GM21367 (cell line): ENCODE measurements around the gene RECQL.
A peak's percentile ranks its signal among the peaks of the same experiment; 100 is the strongest.

Experiments used
- ATAC-seq: cut with Tn5 transposase; IDR thresholded peaks from one replicate; pipeline ENCODE4 v1.9.1; 2021; ENCODE audit not compliant: unreplicated experiment

Gene RECQL

DNA sequence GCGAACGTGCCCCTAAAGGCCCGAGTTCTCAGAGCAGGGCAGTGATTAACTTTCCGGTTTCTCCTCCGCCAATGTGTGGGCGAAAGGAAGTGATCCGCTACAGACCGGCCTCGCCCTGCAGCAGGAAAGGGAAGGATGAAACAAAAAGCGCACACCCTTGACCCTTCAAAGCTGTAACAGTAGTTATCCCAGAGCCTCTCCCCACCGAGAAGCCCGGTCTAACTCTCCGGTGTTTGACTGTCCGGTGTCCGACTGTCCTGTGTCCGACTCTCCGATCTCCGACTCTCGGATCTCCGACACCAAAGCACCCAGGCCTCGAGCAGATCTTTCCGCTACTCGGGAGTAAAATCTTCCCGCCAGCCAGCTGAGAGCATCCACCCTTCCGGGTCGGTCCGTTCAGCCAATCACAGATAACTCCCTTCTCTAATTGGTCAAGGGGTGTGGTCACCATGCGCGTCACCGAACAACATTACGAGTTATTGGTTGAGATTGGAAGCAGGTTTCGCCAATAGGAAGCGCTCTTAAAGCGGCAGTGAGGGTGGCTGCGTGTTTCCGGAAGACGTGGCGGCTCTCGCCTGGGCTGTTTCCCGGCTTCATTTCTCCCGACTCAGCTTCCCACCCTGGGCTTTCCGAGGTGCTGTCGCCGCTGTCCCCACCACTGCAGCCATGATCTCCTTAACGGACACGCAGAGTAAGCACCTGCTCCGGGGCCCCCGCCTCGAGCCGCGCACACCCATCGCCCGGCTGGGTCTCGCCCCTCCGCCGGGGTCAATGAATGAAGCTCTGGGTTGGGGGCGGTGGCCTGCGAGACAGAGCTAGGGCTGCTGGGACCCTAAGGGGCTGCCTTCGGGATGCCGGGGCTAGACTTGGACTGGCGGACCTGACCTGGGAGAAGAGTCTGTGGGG, at the start of gene RECQL, which contains the start of gene GOLT1B:
Gene RECQL (minus strand): TSS at position 378 of the 906 bp plus-strand sequence. CDS start 2,065 bp downstream, outside the sequence.
Gene GOLT1B (plus strand): TSS at position 532 of the 906 bp plus-strand sequence. CDS start 135 bp downstream, at position 667.
- peak; percentile 98 for ATAC-seq

DNA sequence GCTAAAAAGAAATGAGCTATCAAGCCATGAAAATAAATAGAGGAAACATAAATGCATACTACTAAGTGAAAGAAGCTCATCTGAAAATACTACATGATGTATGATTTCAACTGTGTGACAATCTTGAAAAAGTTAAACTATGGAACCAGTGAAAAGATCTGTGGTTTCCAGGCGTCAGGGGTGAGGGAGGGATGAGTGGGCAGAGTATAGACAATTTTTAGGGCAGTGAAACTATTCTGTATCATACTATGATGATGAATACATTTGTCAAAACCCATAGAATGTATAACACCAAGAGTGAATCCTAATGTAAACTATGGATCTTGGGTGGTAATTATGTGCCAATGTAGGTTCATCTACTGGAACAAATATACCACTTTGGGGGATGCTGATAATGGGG, 46.0 kb upstream of the RECQL start:
- no peak for ATAC-seq

DNA sequence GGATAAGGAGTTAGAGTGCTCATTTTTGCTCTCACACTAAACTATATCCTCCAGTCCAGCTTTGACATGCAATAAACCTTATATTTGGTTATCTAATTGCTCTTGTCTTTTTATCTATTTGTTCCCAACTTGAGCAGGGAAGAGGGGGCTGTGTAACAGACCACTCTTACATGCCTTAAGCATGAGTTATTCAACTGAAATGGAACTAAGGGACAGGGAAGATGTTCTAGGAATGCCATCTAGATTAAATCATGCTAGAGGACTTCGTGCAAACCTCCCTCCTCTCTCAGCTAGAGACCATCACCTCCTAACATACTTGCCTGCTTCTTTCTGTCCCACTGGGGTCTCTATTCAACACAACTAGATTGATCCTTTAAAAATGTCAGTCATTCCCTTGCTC, 45.3 kb upstream of the RECQL start:
- ATAC-seq = no peak

DNA sequence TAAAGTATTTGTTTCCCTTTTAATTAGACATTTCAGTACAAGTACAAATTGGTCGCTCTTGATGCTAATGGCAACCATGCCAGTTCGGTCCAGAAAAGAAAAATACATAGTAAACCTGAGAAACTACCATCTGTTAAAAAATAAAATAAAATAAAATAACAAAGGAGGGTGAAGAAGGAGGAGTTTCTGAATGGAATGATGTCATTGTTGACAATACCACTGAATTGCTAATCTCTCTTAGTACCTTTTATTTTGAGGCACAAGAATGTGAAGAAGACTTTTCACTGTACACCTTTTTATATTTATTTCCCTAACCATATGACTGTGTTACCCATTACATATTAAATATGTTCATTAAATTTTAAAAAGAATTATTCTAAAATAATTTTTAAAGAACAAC, 44.1 kb upstream of the RECQL start:
- no peak for ATAC-seq

DNA sequence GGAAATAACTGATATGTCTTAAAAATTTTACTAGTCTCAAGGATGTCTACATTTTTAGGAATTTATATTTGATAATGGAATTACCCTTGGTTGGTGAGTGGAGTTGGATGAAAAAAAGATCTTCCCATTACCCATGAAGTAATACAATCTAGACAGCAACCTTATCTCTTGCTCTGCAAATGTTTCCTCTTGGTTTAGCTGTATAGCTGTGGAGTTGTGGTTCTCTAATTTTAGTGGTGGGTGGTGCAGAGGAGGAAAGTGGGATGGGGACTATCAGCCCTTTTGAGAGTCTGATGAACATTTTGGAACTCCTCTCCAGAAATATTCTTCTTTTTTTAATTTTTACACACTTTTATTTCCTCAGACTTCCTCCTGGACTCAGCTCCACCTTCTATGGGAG, 41.7 kb upstream of the RECQL start:
- no peak for ATAC-seq

- no peak for ATAC-seq
These were observed 41.0 kb upstream of the RECQL start for GRCh38 chr12:21542403-21542802.

DNA sequence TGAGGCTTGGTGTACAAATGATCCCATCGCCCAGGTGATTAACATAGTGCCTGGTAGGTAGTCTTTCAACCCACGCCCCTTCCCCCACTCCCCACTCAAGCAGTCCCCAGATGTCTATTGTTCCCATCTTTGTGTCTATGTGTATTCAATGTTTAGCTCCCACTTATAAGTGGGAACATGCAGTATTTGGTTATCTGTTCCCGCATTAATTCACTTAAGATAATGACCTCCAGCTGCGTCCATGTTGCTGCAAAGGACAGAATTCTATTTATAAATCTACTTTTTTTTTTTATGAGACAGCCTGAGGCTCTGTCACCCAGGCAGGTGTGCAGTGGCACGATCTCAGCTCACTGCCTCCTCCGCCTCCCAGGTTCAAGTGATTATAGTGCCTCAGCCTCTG, 40.3 kb upstream of the RECQL start:
- ATAC-seq = no peak

DNA sequence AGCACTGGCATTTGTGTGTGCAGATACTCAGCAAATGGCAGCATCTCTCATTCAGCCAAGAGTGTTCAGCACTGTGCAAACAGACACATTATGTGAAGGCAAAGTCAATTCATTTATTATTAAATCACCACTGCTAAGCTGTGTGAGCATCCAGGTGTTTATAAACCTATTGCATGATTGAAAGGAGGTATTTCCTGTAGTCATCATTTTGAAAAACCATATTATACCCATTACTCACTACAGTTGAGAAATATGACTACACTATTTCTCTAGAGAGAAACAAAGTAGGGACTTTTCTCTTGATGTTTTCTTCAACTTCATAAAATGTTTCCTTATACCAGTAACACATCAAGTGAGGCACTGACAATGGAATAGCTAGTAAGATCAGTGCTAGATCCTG, 38.4 kb upstream of the RECQL start:
- no peak for ATAC-seq

DNA sequence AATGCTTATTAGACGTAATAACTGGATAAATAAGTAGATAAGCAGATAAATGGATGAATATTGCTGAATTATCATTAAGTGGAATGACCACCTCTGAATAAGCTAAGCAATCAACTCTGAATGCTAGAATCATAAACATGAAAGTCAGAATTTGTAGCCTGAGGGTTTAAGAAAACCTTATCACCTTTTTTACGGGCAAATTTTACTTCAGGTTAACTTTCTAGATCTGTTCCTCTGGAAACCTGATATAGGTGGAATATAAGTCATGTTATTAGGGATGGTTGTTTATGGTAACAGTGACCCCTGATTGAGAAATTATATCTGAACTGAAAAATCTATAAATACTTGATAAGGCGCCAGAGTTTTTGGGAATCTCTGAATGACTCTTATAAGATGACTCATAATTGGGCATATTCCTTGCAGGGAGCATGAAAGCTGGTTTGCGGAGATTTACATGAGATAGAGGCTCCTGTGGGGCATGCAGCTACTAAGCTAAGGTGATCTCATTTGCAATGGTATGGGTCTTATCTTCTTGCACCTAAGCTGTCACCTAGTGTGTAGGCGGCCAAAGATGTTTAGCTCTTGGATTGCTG, 36.7 kb upstream of the RECQL start:
- no peak for ATAC-seq

GRCh38 chr12:21529456-21529855, 28.0 kb upstream of the RECQL start:
- no peak for ATAC-seq

- no peak for ATAC-seq
These were observed 27.5 kb upstream of the RECQL start for GRCh38 chr12:21528953-21529352.

DNA sequence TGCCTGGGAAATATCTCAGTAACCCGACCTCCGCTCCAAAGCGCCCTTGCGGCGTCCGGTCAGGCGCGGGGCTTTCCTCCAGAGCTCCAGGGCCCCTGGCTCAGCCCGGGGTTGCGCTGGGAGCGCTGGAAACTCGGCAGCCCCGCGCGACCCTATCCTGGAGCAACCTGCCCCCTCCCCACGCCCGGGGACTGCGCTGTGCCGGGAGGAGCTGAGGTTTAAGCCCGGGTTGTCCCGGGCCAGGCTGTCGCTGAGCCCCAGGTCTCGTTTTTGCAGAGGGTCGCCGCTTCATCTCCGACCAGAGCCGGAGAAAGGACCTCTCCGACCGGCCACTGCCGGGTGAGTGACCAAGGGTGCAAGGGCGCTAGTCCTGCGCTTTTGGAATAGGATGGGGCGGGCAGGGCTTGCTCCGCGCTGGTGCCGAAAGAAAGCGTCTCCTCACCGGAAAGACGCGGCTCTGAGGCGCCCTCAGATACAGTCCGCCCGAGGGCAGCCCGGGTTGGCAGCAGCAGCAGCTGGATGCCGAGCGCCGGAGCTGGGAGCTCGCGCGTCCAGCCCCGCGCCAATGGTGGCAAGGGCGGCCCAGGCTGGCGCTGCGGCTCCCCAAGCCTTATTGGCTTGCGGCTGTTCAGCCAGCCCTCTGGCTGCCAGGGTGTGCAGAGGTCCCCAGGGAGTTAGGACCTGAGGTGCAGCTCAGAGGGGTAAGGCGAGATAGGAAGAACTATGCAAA, 26.2 kb upstream of the RECQL start:
- ATAC-seq = peak; percentile 97

DNA sequence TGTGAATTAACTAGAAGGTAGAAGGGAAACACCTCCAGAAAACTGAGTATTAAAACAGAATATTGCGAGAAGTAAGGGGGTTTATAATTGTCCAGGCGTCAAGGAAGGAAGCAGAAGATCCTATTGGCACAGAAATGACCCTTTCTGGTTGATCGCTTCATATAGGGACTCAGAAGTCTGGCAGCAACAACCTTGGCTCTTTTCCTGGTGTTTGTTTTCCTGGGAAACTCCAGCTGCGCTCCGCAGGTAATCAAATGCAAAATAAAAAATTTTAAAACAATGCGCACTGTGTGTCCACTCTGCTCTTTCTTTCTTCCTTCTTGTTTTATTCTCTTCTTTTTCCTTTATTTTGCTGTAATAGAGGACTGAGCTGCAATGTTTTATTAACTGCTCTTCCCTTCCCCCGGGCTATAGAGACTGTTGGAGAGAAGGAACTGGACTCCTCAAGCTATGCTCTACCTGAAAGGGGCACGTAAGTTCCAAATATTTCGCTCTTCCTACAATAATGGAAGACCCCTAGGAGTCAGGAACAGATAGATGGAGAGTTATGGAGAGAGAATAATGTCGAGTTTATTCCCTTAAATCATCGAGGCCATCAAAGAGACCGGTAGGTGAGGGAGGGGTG, 25.4 kb upstream of the RECQL start:
- no peak for ATAC-seq

DNA sequence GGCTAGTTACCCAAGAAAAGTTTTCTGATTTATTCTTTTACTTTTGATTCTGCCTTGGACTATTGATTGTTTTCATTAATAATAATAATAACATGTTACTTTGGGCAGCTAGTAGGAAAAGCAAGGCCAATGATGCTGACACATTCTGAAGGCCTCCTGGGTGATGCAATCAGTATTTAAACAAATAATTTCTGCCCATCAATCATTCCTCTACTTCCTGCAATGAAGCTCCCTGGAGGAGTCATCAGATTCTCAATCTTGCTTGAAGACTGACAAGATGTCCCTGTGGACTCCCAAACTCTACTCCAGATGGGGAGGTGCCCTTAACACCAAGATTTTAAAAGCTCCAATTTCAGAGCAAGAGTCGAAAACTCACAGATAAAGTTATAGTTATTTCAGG, 24.6 kb upstream of the RECQL start, which contains the start of gene SPX:
Gene SPX (plus strand): TSS at position 244 of the 400 bp plus-strand sequence. CDS start 177 bp downstream, outside the sequence.
- ATAC-seq = no peak

- no peak for ATAC-seq
These were observed 21.7 kb upstream of the RECQL start for GRCh38 chr12:21523148-21523547.

DNA sequence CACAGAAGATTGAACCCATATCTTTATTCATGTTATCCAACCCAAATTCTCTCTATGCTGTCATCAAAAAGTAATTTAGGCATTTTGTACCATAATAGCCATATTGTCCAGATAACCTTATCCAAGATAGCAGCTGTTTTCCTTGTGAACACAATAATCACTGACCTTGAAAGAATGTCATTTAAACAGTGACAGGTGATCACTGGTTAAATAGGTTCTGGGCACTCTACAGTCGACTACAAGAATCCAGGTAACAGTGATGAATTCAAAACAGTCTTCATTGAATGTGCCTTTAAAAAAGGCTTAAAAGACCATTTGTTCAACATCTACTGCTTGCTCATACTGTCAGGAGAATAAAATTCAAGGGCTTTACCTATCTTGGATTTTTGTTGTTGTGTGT, 20.1 kb upstream of the RECQL start:
- ATAC-seq = no peak

GRCh38 chr12:21518451-21518850, 17.0 kb upstream of the RECQL start:
- ATAC-seq = no peak

DNA sequence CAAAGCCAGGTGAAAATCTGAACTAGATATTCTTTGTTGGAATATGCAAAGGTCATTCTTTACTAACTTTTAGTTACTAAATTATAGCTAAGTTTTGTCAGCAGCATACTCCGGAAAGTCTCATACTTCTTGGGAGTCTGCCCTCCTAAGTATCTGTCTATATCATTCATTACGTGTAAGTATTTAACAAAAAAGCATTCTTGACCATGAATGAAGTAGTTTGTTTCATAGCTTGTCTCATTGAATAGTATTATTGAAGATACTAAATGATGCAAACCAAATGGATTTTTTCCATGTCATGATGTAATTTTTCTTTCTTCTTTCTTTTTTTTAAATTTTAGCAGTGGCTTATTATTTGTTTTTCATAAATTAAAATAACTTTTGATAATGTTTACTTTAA, 14.8 kb upstream of the RECQL start:
- no peak for ATAC-seq

DNA sequence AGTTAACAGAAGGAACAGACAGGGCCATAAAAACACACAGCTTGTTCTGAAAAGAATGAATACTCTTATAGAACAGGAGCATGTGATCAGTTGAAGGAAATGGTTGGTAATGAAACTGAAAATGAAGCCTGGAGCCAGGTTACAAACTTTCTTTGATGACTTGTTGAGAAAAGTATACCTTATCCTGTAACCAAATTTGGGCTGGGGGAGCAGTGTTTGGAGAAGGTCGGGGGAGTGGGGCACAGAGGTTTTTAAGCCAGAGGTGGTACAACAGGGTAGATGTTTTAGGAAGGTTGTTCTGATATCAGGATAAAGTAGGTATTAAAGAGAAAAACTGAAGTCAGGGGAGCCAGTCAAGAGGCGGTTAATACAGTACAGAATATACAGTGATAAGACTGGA, 8.3 kb upstream of the RECQL start:
- ATAC-seq = peak; percentile 91

GRCh38 chr12:21507849-21508248, 6.4 kb upstream of the RECQL start:
- no peak for ATAC-seq

- no peak for ATAC-seq
These were observed 4.5 kb upstream of the RECQL start for GRCh38 chr12:21505888-21506287.
